Hepatocyte (in vitro differentiated cells): ENCODE data around the gene TMEM131. TPM values are rescaled to one million over a fixed set of nuclear protein-coding genes. Genes with fewer than 3 reads are reported as not detected.

Source experiments
- DNase-seq: peaks from one replicate; pipeline ENCODE4 v3.0.0-alpha.2; 2016; ENCODE audit warnings: low spot score
- H2AFZ ChIP-seq: fragments of 200-600 bp; sonication (generic); 2 replicates; pipeline ENCODE4 v1.6.0; 2016; ENCODE audit warnings: antibody characterized with exemption, mild to moderate bottlenecking
- H3K27ac ChIP-seq: fragments of 200-600 bp; sonication (generic); 2 replicates; pipeline ENCODE4 v1.5.1; 2016; ENCODE audit warnings: mild to moderate bottlenecking
- H3K27me3 ChIP-seq: fragments of 200-600 bp; sonication (generic); 2 replicates; pipeline ENCODE4 v1.6.1; 2016
- H3K36me3 ChIP-seq: fragments of 200-600 bp; sonication (generic); replicated peaks from 2 replicates; pipeline ENCODE4 v1.5.1; 2016; ENCODE audit warnings: low read depth; ENCODE audit not compliant: insufficient read depth
- H3K4me1 ChIP-seq: fragments of 200-600 bp; sonication (generic); 2 replicates; pipeline ENCODE4 v1.5.1; 2016; ENCODE audit warnings: mild to moderate bottlenecking, moderate library complexity; ENCODE audit not compliant: insufficient read depth
- H3K4me2 ChIP-seq: fragments of 200-600 bp; sonication (generic); 2 replicates; pipeline ENCODE4 v1.6.0; 2016
- H3K4me3 ChIP-seq: fragments of 200-600 bp; sonication (generic); 2 replicates; pipeline ENCODE4 v1.5.1; 2016; ENCODE audit warnings: mild to moderate bottlenecking
- H3K79me2 ChIP-seq: fragments of 200-600 bp; sonication (generic); 2 replicates; pipeline ENCODE4 v1.6.0; 2017; ENCODE audit warnings: mild to moderate bottlenecking
- H3K9me2 ChIP-seq: fragments of 200-600 bp; sonication (generic); replicated peaks from 2 replicates; pipeline ENCODE4 v1.6.0; 2017; ENCODE audit warnings: mild to moderate bottlenecking; ENCODE audit not compliant: insufficient read depth
- H3K9me3 ChIP-seq: fragments of 200-600 bp; sonication (generic); 2 replicates; pipeline ENCODE4 v1.5.1; 2016; ENCODE audit warnings: low read depth, mild to moderate bottlenecking
- H4K20me1 ChIP-seq: fragments of 200-600 bp; sonication (generic); 2 replicates; pipeline ENCODE4 v1.6.0; 2016; ENCODE audit warnings: mild to moderate bottlenecking; ENCODE audit not compliant: insufficient read depth, poor library complexity, severe bottlenecking
- EZH2 ChIP-seq: fragments of 200-600 bp; sonication (generic); IDR thresholded peaks from 2 replicates; pipeline ENCODE4 v1.6.1; 2016; ENCODE audit warnings: antibody characterized with exemption, mild to moderate bottlenecking, borderline replicate concordance
- EZH2phosphoT487 ChIP-seq: fragments of 200-600 bp; sonication (generic); IDR thresholded peaks from one replicate; pipeline ENCODE4 v1.6.1; 2018; ENCODE audit warnings: antibody characterized with exemption, mild to moderate bottlenecking, low read depth, moderate library complexity; ENCODE audit not compliant: unreplicated experiment, severe bottlenecking
- WGBS: methylation state at CpG from one replicate; pipeline ENCODE4 v1.1.6; 2016; ENCODE audit warnings: low lambda C conversion rate; ENCODE audit errors: missing lambda C conversion rate; 5-methylcytosine and 5-hydroxymethylcytosine counted together
- polyA plus RNA-seq: library from polyadenylated mRNA; unstranded; fragments of >200 nt; fragmentation: Nextera tagmentation; extraction: Ambion mirVana; gene quantifications from 2 replicates; pipeline ENCODE4 v1.2.1, GENCODE V29; 2016
- total RNA-seq: library from RNA; depleted of rRNA; stranded (reverse); fragments of >200 nt; gene quantifications from 2 replicates; pipeline ENCODE4 v1.2.3, GENCODE V29; 2014
- TF ChIP-seq, protein P1 (sequence below): fragments of 200-600 bp; sonication (generic); IDR thresholded peaks from 2 replicates; pipeline ENCODE4 v1.5.1; 2016; ENCODE audit warnings: antibody characterized with exemption, mild to moderate bottlenecking; ENCODE audit not compliant: poor library complexity

Gene TMEM131
- total and polyA plus RNA-seq, 2 experiments from 2014 or later, result 17.5 to 42.1 TPM

DNA sequence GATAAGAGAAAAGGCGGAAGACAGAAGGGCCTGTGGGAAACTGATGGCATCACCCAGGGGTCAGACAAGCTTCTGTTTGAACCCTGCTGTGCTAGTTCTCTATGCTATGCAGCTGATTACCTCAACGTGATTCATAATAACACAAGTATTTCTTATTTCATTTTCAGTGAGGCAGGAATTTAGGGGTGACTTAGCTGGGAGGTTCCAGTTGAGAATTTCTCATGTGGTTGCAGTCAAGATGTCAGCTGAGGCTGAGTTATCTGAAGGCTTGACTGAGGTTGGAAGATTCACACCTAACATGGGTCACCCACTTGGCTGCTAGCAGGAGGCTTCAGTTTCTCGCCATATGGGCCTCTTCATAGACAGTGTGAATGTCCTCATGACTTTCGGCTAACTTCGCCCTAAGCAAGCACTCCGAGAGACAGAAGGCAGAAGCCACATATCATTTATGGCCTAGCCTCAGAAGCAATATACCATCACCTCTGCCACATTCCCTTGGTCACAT is 34.0 kb upstream of the TMEM131 start:
- Histone ChIP-seq H3K4me2 (no peak overlapping the region), H3K4me3 (no peak overlapping the region), H3K27me3 (no peaks in the 10 kb centered on the region), H3K9me2 (no peaks in the 10 kb centered on the region), H3K9me3 (no peaks in the 10 kb centered on the region), H2AFZ (no peak overlapping the region), H3K27ac (no peak overlapping the region), H3K79me2 (no peaks in the 10 kb centered on the region), H4K20me1 (no peaks in the 10 kb centered on the region), H3K36me3 (no peaks in the 10 kb centered on the region), H3K4me1 (no peaks in the 10 kb centered on the region)
- 93% methylated on average over 6 of the region's 6 CpGs for whole genome bisulfite sequencing
- no peak for DNase-seq
- TF ChIP-seq, protein P1, sequence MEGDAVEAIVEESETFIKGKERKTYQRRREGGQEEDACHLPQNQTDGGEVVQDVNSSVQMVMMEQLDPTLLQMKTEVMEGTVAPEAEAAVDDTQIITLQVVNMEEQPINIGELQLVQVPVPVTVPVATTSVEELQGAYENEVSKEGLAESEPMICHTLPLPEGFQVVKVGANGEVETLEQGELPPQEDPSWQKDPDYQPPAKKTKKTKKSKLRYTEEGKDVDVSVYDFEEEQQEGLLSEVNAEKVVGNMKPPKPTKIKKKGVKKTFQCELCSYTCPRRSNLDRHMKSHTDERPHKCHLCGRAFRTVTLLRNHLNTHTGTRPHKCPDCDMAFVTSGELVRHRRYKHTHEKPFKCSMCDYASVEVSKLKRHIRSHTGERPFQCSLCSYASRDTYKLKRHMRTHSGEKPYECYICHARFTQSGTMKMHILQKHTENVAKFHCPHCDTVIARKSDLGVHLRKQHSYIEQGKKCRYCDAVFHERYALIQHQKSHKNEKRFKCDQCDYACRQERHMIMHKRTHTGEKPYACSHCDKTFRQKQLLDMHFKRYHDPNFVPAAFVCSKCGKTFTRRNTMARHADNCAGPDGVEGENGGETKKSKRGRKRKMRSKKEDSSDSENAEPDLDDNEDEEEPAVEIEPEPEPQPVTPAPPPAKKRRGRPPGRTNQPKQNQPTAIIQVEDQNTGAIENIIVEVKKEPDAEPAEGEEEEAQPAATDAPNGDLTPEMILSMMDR, result no peak
- no peak for TF ChIP-seq EZH2phosphoT487
- no peak for TF ChIP-seq EZH2

DNA sequence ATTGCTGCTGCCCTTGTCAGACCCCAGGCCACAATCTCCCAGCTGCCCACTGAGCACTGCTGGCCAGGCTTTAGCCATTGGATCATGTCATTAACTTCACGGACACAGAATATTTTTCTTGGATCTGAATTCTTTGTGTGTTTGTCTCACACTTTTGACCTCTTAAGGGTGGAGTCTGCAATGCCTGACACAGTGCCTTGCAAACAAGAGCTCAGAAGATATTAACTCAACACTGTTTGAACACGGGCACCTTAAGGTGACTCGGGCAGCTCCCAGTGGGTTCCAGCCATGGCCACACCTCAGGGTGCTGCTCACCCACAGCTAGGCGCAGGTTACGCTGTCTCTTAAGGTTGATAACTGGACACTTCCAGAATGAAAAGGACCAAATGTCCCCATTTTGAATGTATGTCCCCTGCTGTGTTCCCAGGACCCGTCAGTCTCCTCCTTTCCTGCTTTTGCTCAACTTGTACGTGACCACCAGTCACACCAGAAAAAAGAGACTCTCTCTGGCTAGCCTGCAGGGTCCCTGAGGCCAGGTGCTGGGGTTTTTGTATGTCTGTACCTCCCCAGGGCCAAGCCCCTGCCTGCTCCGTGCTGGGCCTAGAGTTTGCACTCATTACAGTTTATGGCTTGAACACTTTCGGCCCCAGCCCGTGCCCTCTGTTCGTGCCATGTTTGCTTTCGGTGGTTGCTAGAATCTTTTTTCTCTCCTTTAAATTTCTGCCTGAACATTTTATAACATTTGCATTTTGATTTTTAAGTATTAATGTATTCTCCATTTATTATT is 33.4 kb upstream of the TMEM131 start:
- Histone ChIP-seq H3K27ac (no peak overlapping the region), H3K36me3 (no peaks in the 10 kb centered on the region), H3K9me2 (no peaks in the 10 kb centered on the region), H3K27me3 (no peaks in the 10 kb centered on the region), H3K9me3 (no peaks in the 10 kb centered on the region), H3K4me3 (no peak overlapping the region), H4K20me1 (no peaks in the 10 kb centered on the region), H3K4me1 (no peaks in the 10 kb centered on the region), H3K79me2 (no peaks in the 10 kb centered on the region), H3K4me2 (no peak overlapping the region), H2AFZ (no peak overlapping the region)
- 91% methylated on average over 12 of the region's 12 CpGs for WGBS
- DNase-seq, result no peak
- TF ChIP-seq EZH2 (no peak), EZH2phosphoT487 (no peak)
- TF ChIP-seq, protein P1, result no peak

DNA sequence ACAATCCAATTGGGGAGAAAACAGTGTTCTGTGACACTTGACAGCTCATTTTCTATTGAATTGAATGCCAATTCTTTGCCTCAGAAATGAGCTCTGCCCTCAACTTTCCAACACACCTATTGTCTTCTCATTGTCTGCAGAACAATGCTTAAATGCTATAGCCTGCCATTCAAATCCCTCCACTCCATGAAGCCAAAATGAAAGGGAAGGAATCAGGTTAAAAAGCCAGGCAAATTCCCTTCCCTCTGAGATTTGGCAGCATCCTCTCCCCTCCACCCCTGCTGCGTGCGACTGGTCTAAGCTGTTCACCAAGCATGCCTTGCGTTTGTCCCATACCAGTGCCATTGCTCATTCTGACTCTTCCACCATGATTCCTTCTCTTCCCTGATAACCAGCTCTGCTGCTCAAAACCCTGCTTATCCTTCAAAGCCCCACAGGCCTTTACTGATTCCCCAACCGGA is 32.4 kb upstream of the TMEM131 start:
- no peaks in the 10 kb centered on the region for H3K9me3 ChIP-seq
- H3K79me2 ChIP-seq, result no peaks in the 10 kb centered on the region
- no peak overlapping the region for H3K4me3 ChIP-seq
- no peak overlapping the region for H3K4me2 ChIP-seq
- H3K27ac ChIP-seq, result no peak overlapping the region
- no peaks in the 10 kb centered on the region for H3K9me2 ChIP-seq
- 76% methylated on average over 4 of the region's 4 CpGs for WGBS
- no peak overlapping the region for H2AFZ ChIP-seq
- H3K4me1 ChIP-seq, result no peaks in the 10 kb centered on the region
- TF ChIP-seq EZH2, result no peak
- TF ChIP-seq EZH2phosphoT487, result no peak
- TF ChIP-seq, protein P1, result no peak
- no peaks in the 10 kb centered on the region for H3K27me3 ChIP-seq
- H4K20me1 ChIP-seq, result no peaks in the 10 kb centered on the region
- H3K36me3 ChIP-seq, result no peaks in the 10 kb centered on the region
- no peak for DNase-seq
